Vagina (tissue), 2 donors: Measurements from ENCODE around the gene FBXL16. TPM values are rescaled to one million over a fixed set of nuclear protein-coding genes. Genes with fewer than 3 reads are reported as not detected.

ENCODE experiments used
- DNase-seq, 2 donors: peaks; one replicate each; pipeline ENCODE4 v3.0.0-alpha.2; 2017; ENCODE audit errors: extremely low spot score in 2 of 2
- H3K27ac ChIP-seq: fragments of 200-600 bp; sonication (generic); one replicate; pipeline ENCODE4 v1.5.1; 2019
- H3K27me3 ChIP-seq: fragments of 200-600 bp; sonication (generic); one replicate; pipeline ENCODE4 v1.5.1; 2019
- H3K36me3 ChIP-seq, 2 donors: fragments of 200-600 bp; sonication (generic); one replicate each; pipeline ENCODE4 v1.5.1; 2017 to 2019
- H3K4me1 ChIP-seq: fragments of 200-600 bp; sonication (generic); one replicate; pipeline ENCODE4 v1.5.1; 2019
- H3K4me3 ChIP-seq, 2 donors: fragments of 200-600 bp; sonication (generic); 1 replicate in 1 of 2; 2 replicates in 1 of 2; pipeline ENCODE4 v1.5.1; 2016 to 2019
- H3K9me3 ChIP-seq: fragments of 200-600 bp; sonication (generic); one replicate; pipeline ENCODE4 v1.5.1; 2019
- POLR2A ChIP-seq, 2 donors: fragments of 450-650 bp; IDR thresholded peaks; one replicate each; pipeline ENCODE4 v1.6.1; 2017; ENCODE audit warnings: antibody characterized with exemption in 2 of 2, mild to moderate bottlenecking in 2 of 2, moderate library complexity in 2 of 2
- POLR2AphosphoS5 ChIP-seq, 2 donors: sonication (generic); formaldehyde crosslinking; IDR thresholded peaks; one replicate each; pipeline ENCODE4 v1.9.0; 2017; ENCODE audit warnings: antibody characterized with exemption in 2 of 2, mild to moderate bottlenecking in 2 of 2, low read depth in 1 of 2; ENCODE audit not compliant: insufficient read depth in 1 of 2
- intact Hi-C: fragments of 100-400 bp; cut with DNase I; formaldehyde crosslinking; loops from one replicate; pipeline ENCODE4 v1.15.1; 2023
- total RNA-seq: library from RNA; depleted of rRNA; stranded (reverse); fragments of >200 nt; gene quantifications from one replicate; pipeline ENCODE4 v1.2.3, GENCODE V29; 2016
- TF ChIP-seq, protein P1 (sequence below), 3 experiments: fragments of 450-650 bp in 2 of 3; fragments of 200-600 bp in 1 of 3; sonication (generic) in 1 of 3; IDR thresholded peaks; one replicate each; pipeline ENCODE4 v1.5.1; 2017 to 2019; ENCODE audit warnings: antibody characterized with exemption in 3 of 3, mild to moderate bottlenecking in 2 of 3, moderate library complexity in 2 of 3

The FBXL16 gene
- total RNA-seq, 1 donor from 2014 or later, result 4.4 TPM

DNA sequence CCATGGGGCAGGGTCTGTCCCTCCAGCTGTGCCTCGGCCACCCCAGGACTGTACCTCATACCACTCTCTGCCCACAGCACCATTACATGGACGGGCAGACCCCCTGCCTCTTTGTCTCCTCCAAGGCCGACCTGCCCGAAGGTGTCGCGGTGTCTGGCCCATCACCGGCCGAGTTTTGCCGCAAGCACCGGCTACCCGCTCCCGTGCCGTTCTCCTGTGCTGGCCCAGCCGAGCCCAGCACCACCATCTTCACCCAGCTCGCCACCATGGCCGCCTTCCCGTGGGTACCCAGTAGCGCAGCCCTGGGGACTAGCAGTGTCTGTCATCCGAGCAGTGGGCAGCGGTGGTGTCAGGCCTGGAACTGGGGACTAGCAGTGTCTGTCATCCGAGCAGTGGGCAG is 32.8 kb downstream of the FBXL16 start:
- Histone ChIP-seq H3K27ac (no peak overlapping the region), H3K4me1 (peaks cover 48% of the 10 kb centered on the region), H3K4me3 (no peak overlapping the region), H3K9me3 (no peaks in the 10 kb centered on the region), H3K36me3 (peaks cover 0 to 42% of the 10 kb centered on the region in 2 donors), H3K27me3 (no peaks in the 10 kb centered on the region)
- TF ChIP-seq, protein P1, sequence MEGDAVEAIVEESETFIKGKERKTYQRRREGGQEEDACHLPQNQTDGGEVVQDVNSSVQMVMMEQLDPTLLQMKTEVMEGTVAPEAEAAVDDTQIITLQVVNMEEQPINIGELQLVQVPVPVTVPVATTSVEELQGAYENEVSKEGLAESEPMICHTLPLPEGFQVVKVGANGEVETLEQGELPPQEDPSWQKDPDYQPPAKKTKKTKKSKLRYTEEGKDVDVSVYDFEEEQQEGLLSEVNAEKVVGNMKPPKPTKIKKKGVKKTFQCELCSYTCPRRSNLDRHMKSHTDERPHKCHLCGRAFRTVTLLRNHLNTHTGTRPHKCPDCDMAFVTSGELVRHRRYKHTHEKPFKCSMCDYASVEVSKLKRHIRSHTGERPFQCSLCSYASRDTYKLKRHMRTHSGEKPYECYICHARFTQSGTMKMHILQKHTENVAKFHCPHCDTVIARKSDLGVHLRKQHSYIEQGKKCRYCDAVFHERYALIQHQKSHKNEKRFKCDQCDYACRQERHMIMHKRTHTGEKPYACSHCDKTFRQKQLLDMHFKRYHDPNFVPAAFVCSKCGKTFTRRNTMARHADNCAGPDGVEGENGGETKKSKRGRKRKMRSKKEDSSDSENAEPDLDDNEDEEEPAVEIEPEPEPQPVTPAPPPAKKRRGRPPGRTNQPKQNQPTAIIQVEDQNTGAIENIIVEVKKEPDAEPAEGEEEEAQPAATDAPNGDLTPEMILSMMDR (IDR thresholded peaks at IDR 0.05), result no peak
- no peak for TF ChIP-seq POLR2AphosphoS5 (IDR thresholded peaks at IDR 0.05; ENCODE audit: insufficient read depth in 1 of 2, low read depth in 1 of 2)
- no peak for TF ChIP-seq POLR2A (IDR thresholded peaks at IDR 0.05)
- intact Hi-C loops, result no loop called here
- DNase-seq, result no peak

DNA sequence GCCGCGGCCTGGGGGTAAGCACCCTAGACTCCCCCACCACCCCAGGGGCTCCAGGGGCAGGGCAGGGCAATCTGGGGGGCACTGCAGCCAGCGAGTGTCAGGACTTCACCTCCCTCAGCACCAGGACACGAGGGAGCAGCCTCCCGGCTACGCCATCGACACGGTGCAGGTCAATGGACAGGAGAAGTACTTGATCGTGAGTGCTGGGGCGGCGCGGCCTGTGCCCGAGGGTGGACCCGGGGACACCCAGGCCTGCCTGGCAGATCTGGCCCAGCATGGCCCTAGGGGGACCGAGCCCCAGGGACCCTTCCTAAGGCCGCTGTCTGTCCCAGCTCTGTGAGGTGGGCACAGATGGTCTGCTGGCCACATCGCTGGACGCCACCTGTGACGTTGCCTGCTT is 33.2 kb downstream of the FBXL16 start:
- H3K27me3 ChIP-seq, result no peaks in the 10 kb centered on the region
- no peak overlapping the region for H3K27ac ChIP-seq
- no peak overlapping the region for H3K4me3 ChIP-seq
- TF ChIP-seq, protein P1 (IDR thresholded peaks at IDR 0.05), result no peak
- TF ChIP-seq POLR2A (IDR thresholded peaks at IDR 0.05), result no peak
- no peak for TF ChIP-seq POLR2AphosphoS5 (IDR thresholded peaks at IDR 0.05; ENCODE audit: insufficient read depth in 1 of 2, low read depth in 1 of 2)
- DNase-seq, result no peak
- H3K4me1 ChIP-seq, result peaks cover 49% of the 10 kb centered on the region
- intact Hi-C loops, result no loop called here
- H3K9me3 ChIP-seq, result no peaks in the 10 kb centered on the region
- peaks cover 0 to 42% of the 10 kb centered on the region in 2 donors for H3K36me3 ChIP-seq

DNA sequence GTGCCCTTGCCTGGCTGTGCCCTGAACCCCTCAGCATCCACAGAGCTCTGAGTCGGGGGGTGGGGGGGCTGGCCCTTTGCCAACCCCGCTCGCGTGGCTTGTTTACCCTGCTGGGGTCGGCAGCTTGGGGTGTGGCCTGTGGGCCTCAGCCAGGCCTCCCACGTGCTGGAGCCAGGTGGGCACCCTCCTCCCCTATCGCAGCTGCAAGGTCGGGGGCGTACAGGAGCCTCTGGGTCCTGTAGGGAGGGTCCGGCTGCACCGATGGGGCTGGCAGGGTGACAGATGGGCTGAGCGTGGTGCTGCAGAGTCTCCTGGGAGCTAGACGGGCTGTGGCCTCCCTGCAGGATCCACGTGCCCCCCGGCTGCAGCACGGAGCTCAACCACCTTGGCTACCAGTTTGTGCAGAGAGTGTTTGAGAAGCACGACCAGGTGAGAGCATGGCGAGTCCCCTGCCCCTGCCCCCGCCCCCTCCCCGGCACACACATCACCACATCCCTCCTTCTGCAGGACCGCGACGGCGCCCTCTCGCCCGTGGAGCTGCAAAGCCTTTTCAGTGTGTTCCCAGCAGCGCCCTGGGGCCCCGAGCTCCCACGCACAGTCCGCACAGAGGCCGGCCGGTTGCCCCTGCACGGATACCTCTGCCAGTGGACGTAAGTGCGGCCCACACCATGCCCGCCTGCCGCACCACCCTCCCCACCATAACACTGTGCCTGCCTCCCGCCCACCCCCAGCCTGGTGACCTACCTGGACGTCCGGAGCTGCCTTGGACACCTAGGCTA is 34.1 kb downstream of the FBXL16 start:
- intact Hi-C loops, result no loop called here
- no peak overlapping the region for H3K27ac ChIP-seq
- peaks cover 0 to 42% of the 10 kb centered on the region in 2 donors for H3K36me3 ChIP-seq
- TF ChIP-seq POLR2AphosphoS5 (IDR thresholded peaks at IDR 0.05; ENCODE audit: insufficient read depth in 1 of 2, low read depth in 1 of 2), result no peak
- TF ChIP-seq POLR2A (IDR thresholded peaks at IDR 0.05), result no peak
- TF ChIP-seq, protein P1 (IDR thresholded peaks at IDR 0.05), result no peak
- H3K9me3 ChIP-seq, result no peaks in the 10 kb centered on the region
- H3K4me1 ChIP-seq, result peaks cover 45% of the 10 kb centered on the region
- H3K27me3 ChIP-seq, result no peaks in the 10 kb centered on the region
- H3K4me3 ChIP-seq, result no peak overlapping the region
- no peak for DNase-seq

DNA sequence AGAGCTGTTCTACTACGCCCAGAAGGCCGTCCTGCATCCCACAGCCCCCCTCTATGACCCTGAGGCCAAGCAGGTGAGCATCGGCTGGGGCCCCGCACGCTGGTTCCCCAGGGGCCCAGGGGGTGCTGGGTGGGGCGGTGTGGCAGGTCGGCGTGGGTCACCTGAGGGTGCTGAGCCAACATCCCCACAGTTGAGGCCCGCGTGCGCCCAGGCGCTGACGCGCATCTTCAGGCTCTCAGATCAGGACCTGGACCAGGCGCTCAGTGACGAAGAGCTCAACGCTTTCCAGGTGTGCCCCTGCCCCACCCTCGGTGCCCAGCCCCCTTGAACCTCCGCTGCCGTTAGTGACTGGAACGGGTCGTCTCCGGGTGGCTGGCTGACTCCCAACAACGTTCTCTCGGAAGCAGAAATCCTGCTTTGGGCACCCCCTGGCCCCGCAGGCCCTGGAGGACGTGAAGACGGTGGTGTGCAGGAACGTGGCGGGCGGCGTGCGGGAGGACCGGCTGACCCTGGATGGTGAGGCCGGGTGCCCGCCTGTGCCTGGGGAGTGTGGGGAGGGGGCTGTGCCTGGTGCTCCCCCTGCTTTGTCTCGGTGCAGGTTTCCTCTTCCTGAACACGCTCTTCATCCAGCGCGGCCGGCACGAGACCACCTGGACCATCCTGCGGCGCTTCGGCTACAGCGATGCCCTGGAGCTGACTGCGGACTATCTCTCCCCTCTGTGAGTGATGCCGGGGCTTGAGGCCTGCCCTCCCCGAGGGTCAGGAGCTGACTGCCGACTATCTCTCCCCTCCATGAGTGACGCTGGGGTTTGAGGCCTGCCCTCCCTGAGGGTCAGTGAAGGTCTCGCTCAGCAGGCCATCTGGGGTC is 34.9 kb downstream of the FBXL16 start:
- H3K36me3 ChIP-seq, result peaks cover 0 to 42% of the 10 kb centered on the region in 2 donors
- no peak for DNase-seq
- H3K4me3 ChIP-seq, result no peak overlapping the region
- no peak overlapping the region for H3K27ac ChIP-seq
- H3K27me3 ChIP-seq, result no peaks in the 10 kb centered on the region
- H3K9me3 ChIP-seq, result no peaks in the 10 kb centered on the region
- peaks cover 37% of the 10 kb centered on the region for H3K4me1 ChIP-seq
- TF ChIP-seq, protein P1 (IDR thresholded peaks at IDR 0.05), result no peak
- no peak for TF ChIP-seq POLR2AphosphoS5 (IDR thresholded peaks at IDR 0.05; ENCODE audit: insufficient read depth in 1 of 2, low read depth in 1 of 2)
- no peak for TF ChIP-seq POLR2A (IDR thresholded peaks at IDR 0.05)
- intact Hi-C loops, result no loop called here
